PC-9 (cell line): Measurements from ENCODE around the gene PNKP. TPM values are rescaled to one million over a fixed set of nuclear protein-coding genes. Genes with fewer than 3 reads are reported as not detected.

ENCODE experiments used
- BruUV-seq: library from RNA; stranded (reverse); fragments of 400-500 nt; replicated peaks from 2 replicates; lab custom pipeline; 2021; lab: Mats Ljungman, UMichigan
- CTCF ChIA-PET: fragments of 300-600 bp; sonication (Branson Sonifier 250); formaldehyde crosslinking; loops from one replicate; lab custom pipeline; 2022; ENCODE audit warnings: antibody characterized with exemption; lab: Charles Lee
- POLR2A ChIA-PET: fragments of 300-600 bp; sonication (Branson Sonifier 250); formaldehyde crosslinking; loops from one replicate; lab custom pipeline; 2022; ENCODE audit warnings: antibody characterized with exemption; ENCODE audit not compliant: unreplicated experiment; lab: Charles Lee
- DNase-seq, 2 experiments: peaks; one replicate each; pipeline versions ENCODE4 v3.0.0 to v3.0.0-alpha.2; 2015 to 2022; ENCODE audit warnings: mixed read lengths in 1 of 2
- H2AFZ ChIP-seq: fragments of 200-600 bp; sonication (generic); 2 replicates; pipeline ENCODE4 v1.8.1; 2017; ENCODE audit warnings: antibody characterized with exemption
- H3F3A ChIP-seq: fragments of 200-600 bp; sonication (generic); 2 replicates; pipeline ENCODE4 v1.8.1; 2017; ENCODE audit warnings: antibody characterized with exemption, mild to moderate bottlenecking, low read depth; ENCODE audit not compliant: insufficient read depth
- H3K27ac ChIP-seq: fragments of 200-600 bp; sonication (generic); 2 replicates; pipeline ENCODE4 v1.6.1; 2016; ENCODE audit warnings: mixed run types
- H3K27me3 ChIP-seq: fragments of 200-600 bp; sonication (generic); 2 replicates; pipeline ENCODE4 v1.6.1; 2016; ENCODE audit warnings: low read depth, mixed run types; ENCODE audit not compliant: insufficient read depth
- H3K36me3 ChIP-seq: fragments of 200-600 bp; sonication (generic); 2 replicates; pipeline ENCODE4 v1.6.1; 2016; ENCODE audit warnings: low read depth, mixed run types
- H3K4me1 ChIP-seq: fragments of 200-600 bp; sonication (generic); replicated peaks from 2 replicates; pipeline ENCODE4 v1.6.1; 2016; ENCODE audit warnings: mixed run types; ENCODE audit not compliant: insufficient read depth
- H3K4me2 ChIP-seq: fragments of 200-600 bp; sonication (generic); 2 replicates; pipeline ENCODE4 v1.6.1; 2017; ENCODE audit warnings: mixed run types
- H3K4me3 ChIP-seq: fragments of 200-600 bp; sonication (generic); 2 replicates; pipeline ENCODE4 v1.6.1; 2016; ENCODE audit warnings: mixed run types
- H3K79me2 ChIP-seq: fragments of 200-600 bp; sonication (generic); 2 replicates; pipeline ENCODE4 v1.6.1; 2017; ENCODE audit warnings: low read depth, mixed run types
- H3K9me2 ChIP-seq: fragments of 200-600 bp; sonication (generic); 2 replicates; pipeline ENCODE4 v1.8.1; 2017; ENCODE audit warnings: mild to moderate bottlenecking; ENCODE audit not compliant: insufficient read depth
- H3K9me3 ChIP-seq: fragments of 200-600 bp; sonication (generic); 2 replicates; pipeline ENCODE4 v1.8.1; 2016; ENCODE audit warnings: low read depth; ENCODE audit not compliant: insufficient read depth
- H4K20me1 ChIP-seq: fragments of 200-600 bp; sonication (generic); 2 replicates; pipeline ENCODE4 v1.8.1; 2017; ENCODE audit not compliant: insufficient read depth
- CTCF ChIP-seq: fragments of 200-600 bp; sonication (generic); conservative IDR thresholded peaks from 2 replicates; pipeline ENCODE4 v1.6.1; 2017; ENCODE audit warnings: mixed run types, antibody characterized with exemption, mild to moderate bottlenecking, moderate library complexity
- EZH2 ChIP-seq: fragments of 200-600 bp; sonication (generic); IDR thresholded peaks from 2 replicates; pipeline ENCODE4 v1.8.0; 2017; ENCODE audit warnings: antibody characterized with exemption, low read depth
- intact Hi-C: fragments of 100-400 bp; cut with micrococcal nuclease; formaldehyde crosslinking; loops from one replicate; pipeline ENCODE4 v1.10.0; 2022; ENCODE audit not compliant: unreplicated experiment
- total RNA-seq: library from RNA; stranded (reverse); gene quantifications from 2 replicates; pipeline ENCODE4 v1.2.3, GENCODE V29; 2021

PNKP gene
- total RNA-seq, 1 experiment from 2014 or later = 82.7 TPM

GRCh38 chr19:49852631-49853126, 14.7 kb downstream of the PNKP start:
- Histone ChIP-seq H3K79me2 (peaks cover 56% of the 10 kb centered on the region), H4K20me1 (peaks cover 57% of the 10 kb centered on the region), H3K9me2 (no peaks in the 10 kb centered on the region), H3K4me3 (peak overlapping the region; percentile 99; the same call in 1 of the 2 replicates), H3K4me1 (peaks cover 37% of the 10 kb centered on the region), H3K36me3 (no peaks in the 10 kb centered on the region), H3K4me2 (peak overlapping the region; percentile 95), H3F3A (peaks cover 73% of the 10 kb centered on the region; the same call in 1 of the 2 replicates), H3K27ac (no peak overlapping the region), H2AFZ (no peak overlapping the region), H3K27me3 (no peaks in the 10 kb centered on the region), H3K9me3 (no peaks in the 10 kb centered on the region)
- TF ChIP-seq EZH2 = no peak
- TF ChIP-seq CTCF = no peak
- BruUV-seq = no TSS peak
- DNase-seq = no peak
- intact Hi-C loops = no loop called here
- CTCF ChIA-PET = no interaction called here
- POLR2A ChIA-PET = interaction anchor here (0.6 kb wide), 1 partner anchor 187 kb away, joined by 3 read pairs; the partner anchor contains the start of genes BCL2L12 and IRF3

DNA sequence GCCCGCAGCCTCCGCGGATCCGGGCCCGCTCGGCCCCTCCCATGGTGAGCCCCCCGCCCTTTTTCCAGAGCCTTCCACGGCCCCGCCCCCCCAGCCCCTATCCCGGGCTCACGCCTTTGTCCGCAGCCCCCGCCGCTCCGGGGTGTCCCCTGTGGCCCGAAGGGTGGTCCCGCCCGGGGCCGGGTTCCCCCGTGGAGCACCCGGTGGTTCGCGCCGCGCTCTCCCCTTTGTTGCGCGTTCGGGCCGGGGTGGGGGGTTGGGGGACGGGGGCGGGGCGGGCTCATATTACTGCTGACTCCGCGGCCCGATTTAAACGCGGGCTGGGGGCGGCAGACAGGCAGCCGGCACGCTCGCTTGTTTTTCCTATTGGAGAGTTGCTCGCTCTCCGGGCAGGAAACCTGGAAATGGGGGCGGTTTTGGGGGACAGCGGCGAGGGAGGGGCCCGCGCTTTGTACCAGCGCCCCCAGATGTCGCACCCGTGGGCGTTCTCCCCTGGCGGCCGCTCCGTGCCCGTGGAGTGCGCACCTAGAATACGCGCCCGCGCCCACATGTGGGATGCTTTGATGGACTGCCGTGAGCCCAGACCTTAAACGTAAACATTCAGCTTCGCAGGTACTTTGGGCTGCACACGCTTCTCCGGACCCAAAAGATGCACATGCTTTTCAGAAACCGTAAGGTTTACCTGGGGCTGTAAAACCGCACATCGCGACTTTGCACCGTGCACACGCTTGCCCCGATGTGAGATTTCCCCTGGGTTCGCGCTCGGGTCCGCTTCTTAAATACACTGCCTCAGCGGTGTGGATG, 15.7 kb downstream of the PNKP start:
- H3K4me3 ChIP-seq = peak overlapping the region; percentile 99
- H4K20me1 ChIP-seq = peaks cover 47% of the 10 kb centered on the region
- DNase-seq = no peak
- H3K27ac ChIP-seq = no peak overlapping the region
- intact Hi-C loops = no loop called here
- peak overlapping the region; percentile 95 for H3K4me2 ChIP-seq
- ChIA-PET POLR2A (no interaction called here), CTCF (no interaction called here)
- no peak overlapping the region for H2AFZ ChIP-seq
- no peaks in the 10 kb centered on the region for H3K36me3 ChIP-seq
- H3F3A ChIP-seq = peaks cover 71% of the 10 kb centered on the region; the same call in 1 of the 2 replicates
- H3K4me1 ChIP-seq = peaks cover 37% of the 10 kb centered on the region
- no peaks in the 10 kb centered on the region for H3K27me3 ChIP-seq
- no peaks in the 10 kb centered on the region for H3K9me3 ChIP-seq
- no TSS peak for BruUV-seq
- H3K79me2 ChIP-seq = peaks cover 56% of the 10 kb centered on the region
- TF ChIP-seq CTCF (no peak), EZH2 (no peak)
- H3K9me2 ChIP-seq = no peaks in the 10 kb centered on the region

GRCh38 chr19:49850487-49851342, 16.7 kb downstream of the PNKP start, which contains the start of gene PTOV1:
PTOV1 (plus strand) TSS chr19:49851159.
- Histone ChIP-seq H2AFZ (peak within 1 kb of the TSS; percentile 97), H3K36me3 (no peaks in the 10 kb centered on the region), H4K20me1 (peaks cover 38% of the 10 kb centered on the region), H3K4me1 (peaks cover 37% of the 10 kb centered on the region), H3K4me2 (peak within 1 kb of the TSS; percentile 95), H3K9me3 (no peaks in the 10 kb centered on the region), H3K79me2 (peaks cover 56% of the 10 kb centered on the region), H3K4me3 (peak within 1 kb of the TSS; percentile 99), H3K27me3 (no peaks in the 10 kb centered on the region), H3F3A (peaks cover 67% of the 10 kb centered on the region; the same call in 1 of the 2 replicates), H3K9me2 (no peaks in the 10 kb centered on the region), H3K27ac (peak within 1 kb of the TSS; percentile 90)
- DNase-seq = peak; percentile 76 to 92
- CTCF ChIA-PET = interaction anchor here (0.6 to 1.1 kb wide), 3 partner anchors 10 to 31 kb away, joined by 6 to 21 read pairs (median 7); no protein-coding TSS in a partner anchor
- TF ChIP-seq EZH2 (no peak), CTCF (no peak)
- TSS peak; percentile 57 for BruUV-seq
- POLR2A ChIA-PET = interaction anchor here (0.6 to 1.2 kb wide), 5 partner anchors 19 to 858 kb away, joined by 3 to 20 read pairs (median 3); partner anchors contain the start of gene AP2A1
- intact Hi-C loops = loop anchor here (1.0 kb wide), 1 partner anchor 33 kb away; no protein-coding TSS in a partner anchor
